ENCODE data around the gene TMEM170A.

GRCh38 chr16:75443298-75443697 is 21.2 kb downstream of the TMEM170A start:
- TF ChIP-seq GATA2 (IDR thresholded peaks at IDR 0.05; ENCODE audit: low read depth, low read length), result no peak
- no peak for TF ChIP-seq GATA3 (IDR thresholded peaks at IDR 0.05; ENCODE audit: low read depth, low read length)
